Activated CD4-positive, alpha-beta T cell treated with anti-CD3 and anti-CD28 coated beads, Interleukin-2, amount 10 ng/mL, durations not matched to agents 24 days and 14 days (primary cell): Measurements from ENCODE around the gene PALMD. TPM values are rescaled to one million over a fixed set of nuclear protein-coding genes. Genes with fewer than 3 reads are reported as not detected.

ENCODE experiments used
- DNase-seq: peaks from one replicate; pipeline ENCODE4 v3.0.0; 2022
- H3K27ac Mint-ChIP-seq: one replicate; pipeline ENCODE4 v1.8.0; 2022; ENCODE audit warnings: mild to moderate bottlenecking, mixed read lengths
- H3K27me3 Mint-ChIP-seq: one replicate; pipeline ENCODE4 v1.8.0; 2022; ENCODE audit warnings: mixed read lengths
- H3K36me3 Mint-ChIP-seq: one replicate; pipeline ENCODE4 v1.8.0; 2022; ENCODE audit warnings: low read depth, mild to moderate bottlenecking, mixed read lengths
- H3K4me1 Mint-ChIP-seq: one replicate; pipeline ENCODE4 v1.8.0; 2021; ENCODE audit warnings: mixed read lengths
- H3K4me3 Mint-ChIP-seq: one replicate; pipeline ENCODE4 v1.8.0; 2022; ENCODE audit warnings: mild to moderate bottlenecking, moderate library complexity, mixed read lengths
- H3K9me3 Mint-ChIP-seq: one replicate; pipeline ENCODE4 v1.8.0; 2021; ENCODE audit warnings: mixed read lengths
- intact Hi-C: fragments of 100-400 bp; cut with micrococcal nuclease; formaldehyde crosslinking; loops from one replicate; pipeline ENCODE4 v1.15.1; 2023
- total RNA-seq: library from RNA; stranded (reverse); gene quantifications from 2 replicates; pipeline ENCODE4 v1.2.3, GENCODE V29; 2022

Gene PALMD
- total RNA-seq, 1 donor from 2014 or later = not detected

DNA sequence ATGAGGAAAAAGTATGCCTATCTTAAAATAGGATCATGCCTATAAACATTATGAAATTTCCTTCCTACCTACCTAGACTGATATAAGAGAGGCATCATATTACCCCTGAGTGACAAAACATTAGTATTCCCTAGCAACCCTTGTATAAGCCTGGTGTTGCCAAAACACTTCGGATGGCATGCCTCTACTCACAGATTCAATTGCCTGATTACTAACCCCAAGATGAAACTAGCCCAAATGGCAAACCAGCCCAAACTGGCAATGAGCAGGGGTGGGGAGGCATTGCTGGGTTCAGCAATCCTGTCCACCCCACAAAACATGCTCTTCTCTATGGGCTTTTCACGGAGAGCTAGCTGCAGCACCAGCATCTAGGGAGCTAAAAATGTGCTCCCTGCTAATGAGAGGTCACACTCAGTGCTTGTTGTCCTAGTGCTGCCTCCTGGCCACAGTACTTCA lies 13.9 kb downstream of the PALMD start:
- Mint-ChIP-seq H3K9me3 (no peaks in the 10 kb centered on the region), H3K4me1 (no peaks in the 10 kb centered on the region), H3K27ac (no peak overlapping the region), H3K4me3 (no peak overlapping the region), H3K36me3 (no peaks in the 10 kb centered on the region), H3K27me3 (peaks cover 10% of the 10 kb centered on the region)
- no peak for DNase-seq
- intact Hi-C loops = no loop called here

DNA sequence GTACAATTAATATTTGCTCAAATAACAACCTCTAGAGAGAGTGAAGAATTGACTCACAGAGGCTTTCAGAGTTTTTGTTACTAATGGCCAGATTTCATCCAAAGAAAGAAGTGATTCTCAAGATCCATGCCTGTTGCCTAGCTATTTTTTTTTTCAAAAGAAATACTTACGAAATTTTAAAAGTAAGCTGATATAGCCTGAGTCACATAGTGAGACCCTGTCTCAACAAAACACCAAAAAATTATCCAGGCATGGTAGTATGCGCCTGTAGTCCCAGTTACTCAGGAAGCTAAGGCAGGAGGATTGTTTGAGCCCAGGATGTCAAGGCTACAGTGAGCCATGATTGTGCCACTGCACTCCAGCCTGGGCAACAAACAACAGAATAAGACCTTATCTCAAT lies 14.6 kb downstream of the PALMD start:
- no peak overlapping the region for H3K27ac Mint-ChIP-seq
- H3K27me3 Mint-ChIP-seq = peaks cover 12% of the 10 kb centered on the region
- H3K9me3 Mint-ChIP-seq = no peaks in the 10 kb centered on the region
- DNase-seq = no peak
- no peaks in the 10 kb centered on the region for H3K4me1 Mint-ChIP-seq
- H3K36me3 Mint-ChIP-seq = no peaks in the 10 kb centered on the region
- intact Hi-C loops = no loop called here
- no peak overlapping the region for H3K4me3 Mint-ChIP-seq

DNA sequence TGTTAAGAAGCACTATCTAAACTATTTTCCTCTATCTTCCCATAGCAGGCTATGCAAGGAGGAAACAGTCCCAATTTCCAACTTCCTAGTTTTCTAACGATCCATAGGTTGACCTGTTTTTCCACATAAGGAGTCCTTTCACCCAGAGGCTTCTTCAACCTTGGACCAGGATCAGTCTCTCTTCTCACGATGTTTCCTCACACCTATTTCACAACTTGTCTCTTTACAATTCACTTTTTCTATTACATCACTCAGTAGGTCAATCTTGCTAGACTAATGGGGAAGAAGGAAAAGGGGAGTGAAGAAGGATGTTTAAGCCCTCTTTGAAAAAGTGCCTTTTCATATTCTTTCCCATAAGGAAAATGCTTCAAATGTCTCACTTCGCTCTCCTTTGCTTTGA lies 15.9 kb downstream of the PALMD start:
- Mint-ChIP-seq H3K27me3 (peaks cover 14% of the 10 kb centered on the region), H3K4me1 (no peaks in the 10 kb centered on the region), H3K36me3 (no peaks in the 10 kb centered on the region), H3K27ac (no peak overlapping the region), H3K4me3 (no peak overlapping the region), H3K9me3 (no peaks in the 10 kb centered on the region)
- DNase-seq = no peak
- intact Hi-C loops = no loop called here

DNA sequence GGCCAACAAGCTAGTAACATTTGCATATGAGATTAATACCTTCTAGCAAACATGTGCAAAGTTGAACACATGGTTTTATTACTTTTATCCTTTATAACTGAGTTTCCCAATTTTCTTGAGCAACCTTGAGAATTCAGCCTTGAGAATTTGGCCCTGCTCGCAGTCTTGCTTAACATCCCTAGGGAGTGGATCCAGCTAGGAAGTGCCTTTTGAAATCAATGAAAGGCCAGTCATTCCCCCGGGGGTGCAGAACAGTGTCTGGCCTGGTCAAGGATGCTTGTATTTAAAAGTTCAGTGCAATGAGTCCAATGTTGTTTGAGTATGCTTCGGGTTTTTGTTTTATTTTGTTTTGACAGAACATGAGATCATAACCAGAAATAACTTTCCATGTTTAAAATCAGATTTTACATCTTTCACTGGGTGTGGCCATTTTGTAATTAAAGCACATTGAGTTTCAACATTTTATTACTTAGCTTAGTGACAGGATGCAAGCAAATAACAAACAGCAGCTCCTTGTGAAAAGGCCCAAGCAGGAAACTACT lies 16.7 kb downstream of the PALMD start:
- Mint-ChIP-seq H3K27ac (no peak overlapping the region), H3K9me3 (no peaks in the 10 kb centered on the region), H3K27me3 (peaks cover 17% of the 10 kb centered on the region), H3K36me3 (no peaks in the 10 kb centered on the region), H3K4me1 (no peaks in the 10 kb centered on the region), H3K4me3 (no peak overlapping the region)
- DNase-seq = no peak
- intact Hi-C loops = no loop called here

DNA sequence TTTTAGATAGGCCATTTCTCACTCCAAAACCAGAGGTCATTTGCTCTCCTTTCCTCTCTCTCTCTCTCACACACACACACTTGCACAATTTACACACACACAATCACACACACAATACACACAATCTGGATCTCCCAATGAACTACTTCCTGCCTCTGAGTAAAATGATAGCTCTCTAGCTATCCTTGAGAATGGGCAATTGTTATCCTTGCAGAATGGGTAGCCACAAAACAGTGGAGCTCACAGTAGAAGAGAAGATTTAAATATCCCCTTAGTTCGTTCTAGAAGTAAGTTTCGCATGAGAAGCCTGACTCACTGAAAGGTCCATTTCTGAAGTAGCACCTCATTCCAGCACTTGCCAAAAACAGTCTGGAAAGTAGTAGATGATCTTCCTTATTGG lies 17.6 kb downstream of the PALMD start:
- no peaks in the 10 kb centered on the region for H3K36me3 Mint-ChIP-seq
- DNase-seq = no peak
- H3K27me3 Mint-ChIP-seq = peaks cover 17% of the 10 kb centered on the region
- intact Hi-C loops = no loop called here
- no peak overlapping the region for H3K4me3 Mint-ChIP-seq
- no peaks in the 10 kb centered on the region for H3K4me1 Mint-ChIP-seq
- H3K9me3 Mint-ChIP-seq = no peaks in the 10 kb centered on the region
- no peak overlapping the region for H3K27ac Mint-ChIP-seq

DNA sequence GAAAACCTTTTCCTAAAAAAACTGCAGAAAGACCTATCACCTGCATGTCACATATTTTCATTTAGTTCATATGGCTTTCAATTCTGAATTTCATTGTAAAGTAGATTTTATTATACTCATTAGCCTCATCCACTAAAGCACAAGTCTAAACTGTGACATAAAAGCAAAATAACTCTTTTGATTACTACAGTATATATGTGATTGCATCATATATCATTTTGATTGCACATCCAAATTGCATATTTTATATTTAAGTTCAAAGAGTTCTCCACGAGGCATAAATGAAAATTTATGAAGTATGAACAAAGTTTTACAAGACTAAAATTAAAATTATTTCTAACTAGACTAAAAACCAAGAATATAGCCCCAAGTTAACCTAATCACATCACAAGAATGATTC lies 19.3 kb downstream of the PALMD start:
- Mint-ChIP-seq H3K27me3 (peaks cover 17% of the 10 kb centered on the region), H3K27ac (no peak overlapping the region), H3K4me3 (no peak overlapping the region), H3K4me1 (no peaks in the 10 kb centered on the region), H3K9me3 (no peaks in the 10 kb centered on the region), H3K36me3 (no peaks in the 10 kb centered on the region)
- no peak for DNase-seq
- intact Hi-C loops = no loop called here

DNA sequence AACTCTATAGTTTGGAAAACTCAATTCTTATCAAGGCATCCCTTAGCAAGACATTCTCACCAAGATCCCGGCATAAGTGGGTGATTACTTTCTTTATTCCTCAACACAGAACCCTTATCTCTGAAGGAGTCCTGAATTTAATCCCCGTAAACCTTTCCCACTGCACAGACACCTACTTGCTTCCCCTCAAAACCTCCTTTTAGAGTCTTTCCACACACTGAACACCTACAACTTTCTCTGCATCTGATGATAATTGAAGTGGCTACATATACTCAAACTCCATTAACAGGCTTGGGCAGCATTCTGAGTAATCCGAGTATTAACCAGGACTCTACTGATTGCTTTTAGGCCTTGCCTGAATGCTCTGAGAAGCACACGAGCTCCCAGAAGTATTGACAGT lies 23.5 kb downstream of the PALMD start:
- intact Hi-C loops = no loop called here
- Mint-ChIP-seq H3K9me3 (no peaks in the 10 kb centered on the region), H3K27me3 (peaks cover 24% of the 10 kb centered on the region), H3K4me1 (no peaks in the 10 kb centered on the region), H3K4me3 (no peak overlapping the region), H3K27ac (no peak overlapping the region), H3K36me3 (no peaks in the 10 kb centered on the region)
- no peak for DNase-seq

DNA sequence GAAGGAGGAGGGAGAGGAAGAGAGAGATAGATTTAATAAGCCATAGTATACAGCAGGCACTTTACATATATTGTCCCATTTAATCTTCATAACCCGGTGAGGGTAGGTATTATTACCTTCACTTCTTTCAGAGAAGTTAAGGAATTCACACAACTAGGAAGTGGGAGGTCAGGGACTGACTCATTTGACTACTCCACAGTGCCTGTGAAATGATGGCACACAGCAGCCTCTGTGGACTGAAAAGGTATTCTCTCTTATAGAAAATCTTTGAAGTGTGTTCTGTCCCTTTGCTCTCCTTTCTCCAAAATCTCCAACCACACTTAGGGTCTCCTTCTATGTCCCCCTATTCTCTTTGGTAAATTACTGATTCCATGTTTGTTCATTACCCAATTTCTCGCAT lies 23.9 kb downstream of the PALMD start:
- intact Hi-C loops = no loop called here
- Mint-ChIP-seq H3K4me3 (no peak overlapping the region), H3K9me3 (no peaks in the 10 kb centered on the region), H3K27me3 (peaks cover 24% of the 10 kb centered on the region), H3K4me1 (no peaks in the 10 kb centered on the region), H3K36me3 (no peaks in the 10 kb centered on the region), H3K27ac (no peak overlapping the region)
- DNase-seq = no peak

DNA sequence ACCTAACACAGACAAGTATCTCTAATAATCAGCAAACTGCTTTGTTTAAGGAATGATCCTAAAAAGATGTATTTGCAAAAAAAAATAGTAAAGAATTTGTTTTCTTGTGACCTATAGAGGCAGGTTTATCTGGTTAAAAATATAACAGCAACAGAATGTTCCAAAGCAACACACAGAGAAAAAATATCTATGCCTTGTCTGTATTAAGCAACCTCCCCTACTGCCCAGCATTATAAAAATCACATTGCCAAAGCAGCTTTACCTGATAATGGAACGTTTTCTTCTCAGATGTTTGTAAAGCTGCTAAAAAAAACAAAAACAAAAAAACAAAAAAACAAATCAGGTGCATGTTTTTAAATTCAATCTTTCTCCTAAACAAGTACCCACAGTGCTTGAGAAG lies 24.7 kb downstream of the PALMD start:
- peaks cover 22% of the 10 kb centered on the region for H3K27me3 Mint-ChIP-seq
- H3K36me3 Mint-ChIP-seq = no peaks in the 10 kb centered on the region
- no peaks in the 10 kb centered on the region for H3K4me1 Mint-ChIP-seq
- H3K27ac Mint-ChIP-seq = no peak overlapping the region
- intact Hi-C loops = no loop called here
- H3K4me3 Mint-ChIP-seq = no peak overlapping the region
- H3K9me3 Mint-ChIP-seq = no peaks in the 10 kb centered on the region
- DNase-seq = no peak

DNA sequence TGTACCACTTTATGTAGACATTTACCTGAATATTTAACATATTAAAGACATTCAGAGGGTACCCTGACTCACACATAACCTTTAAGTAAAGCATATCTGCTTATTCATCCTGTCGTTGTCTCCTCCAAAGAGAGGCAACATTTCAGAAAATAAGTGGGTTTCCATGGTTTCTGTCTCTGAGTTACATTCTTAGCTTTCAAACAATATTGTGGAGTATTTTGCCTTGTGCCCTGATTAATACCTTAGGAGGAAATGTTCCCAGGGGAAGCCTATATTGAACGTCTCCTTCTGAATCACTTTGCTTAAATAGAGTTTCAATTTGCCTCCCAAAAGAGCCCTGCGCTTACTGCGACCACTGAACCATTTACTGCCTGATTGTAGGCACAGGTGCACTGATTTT lies 26.1 kb downstream of the PALMD start:
- Mint-ChIP-seq H3K27ac (no peak overlapping the region), H3K9me3 (no peaks in the 10 kb centered on the region), H3K36me3 (no peaks in the 10 kb centered on the region), H3K27me3 (peaks cover 20% of the 10 kb centered on the region), H3K4me1 (no peaks in the 10 kb centered on the region), H3K4me3 (no peak overlapping the region)
- DNase-seq = no peak
- intact Hi-C loops = no loop called here

DNA sequence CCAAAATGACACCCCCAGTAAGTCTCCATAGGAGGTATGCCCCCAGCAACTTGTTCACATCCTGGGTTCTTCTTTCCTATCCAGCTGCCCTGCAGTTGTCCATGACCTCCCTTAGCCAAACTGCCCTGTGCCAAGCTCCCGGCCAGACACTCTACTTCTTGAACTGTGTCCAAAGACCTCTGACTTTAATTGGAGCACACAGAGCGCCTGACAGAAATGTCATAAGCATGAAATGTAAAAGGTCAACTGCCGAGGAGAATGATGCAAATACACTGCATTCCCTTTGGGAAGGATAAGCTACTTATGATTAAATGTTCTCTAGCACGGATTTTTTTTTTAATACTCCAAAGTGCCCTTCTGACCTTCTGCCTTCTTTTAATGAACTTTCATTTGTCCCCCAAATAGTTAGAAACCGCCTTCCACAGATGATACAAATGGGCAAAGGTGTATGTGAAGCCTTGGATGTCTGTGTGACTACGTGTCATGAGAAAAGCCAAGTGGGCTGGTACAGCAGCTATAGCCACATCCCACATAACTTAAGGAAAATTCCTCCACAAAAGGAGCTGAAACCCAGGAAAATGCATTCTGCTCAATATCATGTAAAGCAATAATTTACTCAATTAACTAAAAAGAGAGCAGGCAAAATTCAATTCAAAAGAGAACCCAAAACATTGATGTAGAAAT lies 26.8 kb downstream of the PALMD start:
- intact Hi-C loops = no loop called here
- Mint-ChIP-seq H3K27ac (no peak overlapping the region), H3K4me1 (no peaks in the 10 kb centered on the region), H3K4me3 (no peak overlapping the region), H3K27me3 (peaks cover 23% of the 10 kb centered on the region), H3K36me3 (no peaks in the 10 kb centered on the region), H3K9me3 (no peaks in the 10 kb centered on the region)
- DNase-seq = no peak

DNA sequence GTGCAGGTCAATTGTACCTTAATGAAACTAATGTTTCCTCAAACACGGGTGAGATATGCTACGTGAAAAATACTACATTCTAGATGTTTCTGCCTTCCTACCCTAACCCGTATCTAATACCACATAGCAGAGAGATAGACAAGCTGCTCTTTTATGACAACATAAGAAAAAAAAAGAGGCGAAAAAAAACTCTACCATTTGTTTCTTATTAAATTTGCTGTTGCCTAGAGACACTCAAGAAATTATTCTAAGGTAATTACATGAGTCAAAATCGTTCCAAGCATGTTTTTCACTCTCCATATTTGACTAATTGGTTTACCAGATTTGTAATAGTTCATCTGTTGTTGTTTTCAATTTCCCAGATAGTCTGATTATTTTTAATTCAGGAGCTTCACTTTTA lies 27.4 kb downstream of the PALMD start:
- H3K4me3 Mint-ChIP-seq = no peak overlapping the region
- H3K27ac Mint-ChIP-seq = no peak overlapping the region
- intact Hi-C loops = no loop called here
- H3K4me1 Mint-ChIP-seq = no peaks in the 10 kb centered on the region
- no peak for DNase-seq
- H3K36me3 Mint-ChIP-seq = no peaks in the 10 kb centered on the region
- peaks cover 23% of the 10 kb centered on the region for H3K27me3 Mint-ChIP-seq
- no peaks in the 10 kb centered on the region for H3K9me3 Mint-ChIP-seq

DNA sequence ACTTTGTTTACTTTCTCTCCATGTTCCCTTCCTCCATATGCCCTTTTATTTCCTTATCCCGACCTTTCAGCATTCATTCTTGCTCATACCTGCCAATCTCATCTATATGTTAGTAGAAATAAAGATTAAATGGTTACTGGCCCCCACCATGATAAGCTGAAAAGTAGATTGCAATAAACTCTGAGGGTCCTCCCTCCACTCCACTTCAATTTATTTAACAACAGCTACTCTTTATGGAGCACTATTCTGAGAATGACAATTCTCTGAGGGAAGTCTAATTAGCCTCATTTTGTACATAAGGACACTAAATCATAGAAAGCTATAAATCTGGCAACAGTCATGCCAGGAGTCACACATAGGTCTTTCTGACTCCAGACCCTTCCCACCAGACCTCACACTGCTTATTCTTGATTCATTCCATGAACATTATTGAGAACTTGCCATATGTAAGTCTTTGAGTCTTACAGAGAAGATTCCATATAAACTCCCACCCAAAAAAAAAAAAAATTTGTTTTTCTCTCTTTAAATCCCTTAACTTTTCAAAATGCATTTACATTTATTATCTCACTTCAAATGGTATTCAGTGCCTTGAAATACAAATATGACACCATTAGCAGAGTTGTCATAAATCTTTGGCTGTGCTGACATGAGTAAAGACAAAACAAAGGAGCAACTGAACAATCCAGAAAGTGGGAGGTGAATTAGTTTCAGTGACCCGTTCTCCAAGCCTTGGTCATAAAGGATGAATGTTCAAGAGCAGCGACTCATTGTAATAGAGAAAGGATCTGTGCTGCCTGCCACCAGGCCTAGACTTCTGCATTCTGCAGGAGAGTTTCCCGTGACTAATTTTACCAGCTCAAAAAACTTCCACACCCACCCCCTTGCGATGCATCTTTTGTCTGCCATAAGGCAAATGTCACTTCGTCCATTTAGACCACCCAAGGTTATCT lies 28.5 kb downstream of the PALMD start:
- DNase-seq = no peak
- intact Hi-C loops = no loop called here
- Mint-ChIP-seq H3K27me3 (peaks cover 23% of the 10 kb centered on the region), H3K4me1 (no peaks in the 10 kb centered on the region), H3K27ac (no peak overlapping the region), H3K4me3 (no peak overlapping the region), H3K9me3 (no peaks in the 10 kb centered on the region), H3K36me3 (no peaks in the 10 kb centered on the region)

DNA sequence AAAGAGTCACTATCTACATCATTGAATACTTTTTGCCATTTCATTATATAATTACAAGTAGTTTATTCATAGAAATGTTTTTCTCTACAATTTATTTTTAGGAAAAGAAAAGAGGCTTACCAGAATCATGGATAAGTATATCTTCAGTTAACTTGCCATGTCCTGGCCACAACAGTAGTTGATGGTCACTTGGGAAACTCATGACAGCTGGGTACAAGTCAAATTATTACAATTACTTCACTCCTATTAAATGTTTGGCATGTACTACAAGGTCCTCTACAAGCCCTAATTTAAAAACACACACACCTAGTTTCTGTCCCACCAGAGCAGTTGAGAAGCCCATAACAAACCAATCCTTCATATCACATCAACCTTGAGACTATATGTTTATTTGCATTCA lies 29.4 kb downstream of the PALMD start:
- H3K36me3 Mint-ChIP-seq = no peaks in the 10 kb centered on the region
- no peak for DNase-seq
- intact Hi-C loops = no loop called here
- no peaks in the 10 kb centered on the region for H3K4me1 Mint-ChIP-seq
- H3K4me3 Mint-ChIP-seq = no peak overlapping the region
- peaks cover 21% of the 10 kb centered on the region for H3K27me3 Mint-ChIP-seq
- no peaks in the 10 kb centered on the region for H3K9me3 Mint-ChIP-seq
- no peak overlapping the region for H3K27ac Mint-ChIP-seq
